Activated T-helper 1 cell treated with Interleukin-2 at 50 U/mL for 16 hours (primary cell): ENCODE data around the gene ANK3.

Experiments
- DNase-seq: peaks from one replicate; pipeline ENCODE4 v3.0.0-alpha.2; 2020; ENCODE audit warnings: low read depth

Gene ANK3

GRCh38 chr10:60172363-60172990 is 217.2 kb downstream of the ANK3 start:
- no peak for DNase-seq

- no peak for DNase-seq
These were observed 218.2 kb downstream of the ANK3 start for GRCh38 chr10:60171436-60172013.

DNA sequence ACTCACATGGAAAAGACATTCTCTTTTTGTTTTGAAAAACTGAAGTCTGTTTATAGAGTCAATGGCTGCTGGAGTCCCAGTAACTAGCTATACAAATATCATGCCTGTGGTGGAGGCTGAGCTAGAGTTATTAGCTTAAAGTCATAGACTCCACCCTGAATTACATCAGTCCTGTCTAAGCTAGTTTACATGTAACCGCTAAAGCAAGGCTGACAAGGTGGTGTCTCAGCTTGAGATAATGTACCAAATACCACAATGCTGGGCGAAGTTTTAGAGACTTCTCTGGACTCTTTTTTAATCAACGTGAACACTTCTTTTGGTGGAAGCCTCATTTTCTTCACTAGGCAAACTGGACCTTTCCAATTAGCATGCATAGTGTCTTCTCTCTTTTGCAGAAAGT is 219.4 kb downstream of the ANK3 start:
- no peak for DNase-seq

- DNase-seq: no peak
These were observed 220.6 kb downstream of the ANK3 start for GRCh38 chr10:60169111-60169510.

DNA sequence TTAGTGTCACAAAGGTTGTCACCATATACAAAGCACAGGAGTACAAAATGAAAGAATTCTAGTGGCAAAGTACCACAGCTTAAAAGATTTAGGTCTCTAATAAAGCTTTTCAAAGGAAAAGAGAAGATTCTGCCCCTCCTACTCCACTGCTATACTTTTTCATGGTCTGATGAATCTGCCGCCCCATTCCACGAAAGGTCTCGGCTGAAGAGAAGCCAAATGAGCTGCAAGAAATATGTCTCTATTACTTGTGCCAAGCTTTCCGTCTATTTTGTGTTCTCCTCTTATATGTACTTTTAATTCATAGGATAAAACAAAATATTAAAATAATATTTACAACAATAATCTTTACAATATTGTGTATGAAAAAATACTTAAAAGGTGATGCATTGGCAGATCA is 222.6 kb downstream of the ANK3 start:
- DNase-seq: no peak

DNA sequence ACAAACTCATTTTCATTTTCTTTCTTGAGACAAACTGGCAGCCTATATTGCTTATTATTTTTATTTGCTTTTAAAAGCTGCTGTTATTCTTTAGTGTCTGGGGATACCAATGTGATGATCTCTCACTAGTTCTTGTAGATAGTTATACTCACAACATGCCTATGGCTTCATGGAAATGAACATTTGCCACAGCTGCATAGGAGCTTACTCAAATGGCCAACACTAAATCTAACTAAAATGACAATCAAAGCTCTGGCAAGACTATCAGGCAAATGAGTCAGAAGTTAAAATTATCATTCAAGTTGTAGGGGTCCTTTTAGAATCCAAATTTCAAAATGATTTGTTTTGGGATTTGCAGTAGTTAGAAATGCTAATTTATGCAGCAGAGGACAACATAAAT is 225.9 kb downstream of the ANK3 start:
- DNase-seq: no peak

- no peak for DNase-seq
These were observed 227.0 kb downstream of the ANK3 start for GRCh38 chr10:60162631-60163030.

DNA sequence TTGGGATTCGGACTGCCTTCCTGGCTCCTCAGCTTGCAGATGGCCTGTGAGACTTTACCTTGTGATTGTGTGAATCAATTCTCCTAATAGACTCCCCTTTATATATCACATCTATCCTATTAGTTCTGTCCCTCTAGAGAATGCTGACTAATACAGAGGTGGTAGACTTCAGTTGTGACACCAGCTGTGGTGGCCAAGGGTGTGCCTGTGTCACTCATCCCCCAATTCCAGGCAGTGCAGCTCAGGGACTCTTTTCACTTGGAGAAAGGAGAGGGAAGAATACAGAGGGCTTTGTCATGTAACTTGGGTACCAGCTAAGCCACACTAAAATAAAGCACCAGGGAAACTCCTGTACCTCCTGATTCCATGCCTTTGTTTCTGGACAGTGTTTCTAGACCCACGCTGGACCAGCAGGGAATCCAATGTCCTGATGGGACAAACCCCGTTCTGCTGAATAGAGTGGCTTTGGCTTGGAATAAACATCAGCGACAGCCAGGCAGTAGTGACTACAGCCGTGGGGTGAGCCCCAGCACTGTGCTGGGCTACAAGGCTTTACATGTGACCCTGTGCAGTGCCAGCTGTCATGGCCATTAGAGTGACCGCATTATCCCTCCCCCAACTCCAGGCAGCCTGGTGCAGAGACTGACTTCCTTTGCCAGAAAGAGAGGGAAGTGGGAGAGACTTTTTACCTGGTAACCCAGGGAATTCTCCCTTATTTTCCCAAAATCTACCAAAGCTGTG is 233.6 kb downstream of the ANK3 start:
- no peak for DNase-seq

DNA sequence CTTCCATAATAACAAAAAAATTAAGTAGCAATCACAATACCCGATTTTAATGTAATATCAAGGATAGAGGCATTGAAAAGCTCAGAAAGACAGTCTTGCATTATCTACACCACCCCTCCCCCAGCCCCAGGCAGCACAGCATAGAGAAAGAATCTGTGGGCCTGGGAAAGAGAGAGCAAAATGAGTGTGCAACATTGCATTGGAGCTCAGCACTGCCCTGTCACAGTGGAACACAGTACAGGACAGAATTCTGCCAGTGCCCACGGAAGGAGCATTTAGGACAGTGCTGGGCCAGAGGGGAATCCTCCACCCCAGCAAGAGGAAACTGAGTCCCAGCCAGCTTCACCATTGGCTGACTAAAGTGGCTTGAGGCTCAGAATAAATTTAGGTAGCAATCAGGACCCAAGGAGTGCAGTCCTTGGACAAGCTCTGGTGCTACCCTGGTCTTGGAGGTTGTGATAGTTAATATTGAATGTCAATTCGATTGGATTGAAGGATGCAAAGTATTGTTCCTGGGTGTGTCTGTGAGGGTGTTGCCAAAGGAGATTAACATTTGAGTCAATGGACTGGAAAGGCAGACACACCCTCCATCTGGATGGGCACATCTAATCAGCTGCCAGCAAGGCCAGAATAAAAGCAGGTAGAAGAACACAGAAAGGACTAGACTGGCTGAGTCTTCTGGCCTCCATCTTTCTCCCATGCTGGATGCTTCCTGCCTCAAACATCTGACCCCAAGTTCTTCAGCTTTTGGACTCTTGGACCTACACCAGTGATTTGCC is 234.4 kb downstream of the ANK3 start:
- DNase-seq: no peak

GRCh38 chr10:60149003-60149402 is 240.7 kb downstream of the ANK3 start:
- DNase-seq: no peak

DNA sequence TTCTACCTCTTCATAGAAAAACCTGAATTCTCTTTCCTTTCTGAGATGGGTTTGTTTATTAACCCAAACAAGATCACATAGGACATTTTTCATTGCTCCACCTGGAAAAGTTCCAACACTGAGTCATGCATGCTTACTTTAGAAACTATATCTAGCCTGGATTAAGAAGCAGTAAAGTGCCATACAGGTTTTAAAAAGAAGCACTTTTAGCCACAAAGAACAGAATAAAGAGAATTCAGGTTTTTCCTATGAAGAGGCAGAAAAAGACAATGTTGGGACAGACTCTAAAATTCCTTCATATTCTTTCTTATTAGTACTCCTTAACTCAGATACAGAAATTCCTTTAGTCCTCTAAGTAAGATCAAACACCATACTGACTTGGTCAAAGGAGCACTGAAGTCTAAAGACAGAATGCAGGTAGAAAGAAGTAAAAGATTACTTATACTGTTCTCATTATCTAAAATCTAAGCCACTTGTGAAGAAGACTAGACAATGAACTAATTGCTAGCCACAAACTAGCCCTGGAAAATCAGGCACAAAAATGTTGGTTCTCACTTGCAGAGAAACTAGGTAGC is 241.3 kb downstream of the ANK3 start:
- no peak for DNase-seq

- DNase-seq: no peak
These were observed 242.0 kb downstream of the ANK3 start for GRCh38 chr10:60147576-60148265.

- DNase-seq: no peak
These were observed 242.7 kb downstream of the ANK3 start for GRCh38 chr10:60147025-60147424.

DNA sequence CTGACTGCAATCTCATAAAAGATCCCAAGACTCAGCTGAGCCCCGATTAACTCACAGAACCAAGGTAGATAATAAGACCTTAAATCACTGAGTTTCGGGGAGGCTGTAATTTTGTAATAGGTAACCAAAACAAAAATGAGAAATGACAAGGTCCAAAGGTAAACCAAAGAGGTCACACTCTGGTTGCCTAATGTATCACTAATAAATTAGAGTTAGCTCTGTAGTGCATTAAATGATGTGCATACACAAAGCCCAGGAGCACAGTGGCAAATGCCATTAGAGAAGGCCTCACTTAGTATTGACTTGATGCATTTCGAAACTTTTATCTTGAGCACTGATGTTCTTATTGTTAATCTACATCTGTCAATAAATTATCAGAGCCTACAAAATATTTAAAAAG is 245.6 kb downstream of the ANK3 start:
- DNase-seq: no peak

GRCh38 chr10:60142736-60143135 is 246.9 kb downstream of the ANK3 start:
- no peak for DNase-seq

- no peak for DNase-seq
These were observed 247.6 kb downstream of the ANK3 start for GRCh38 chr10:60141896-60142559.

DNA sequence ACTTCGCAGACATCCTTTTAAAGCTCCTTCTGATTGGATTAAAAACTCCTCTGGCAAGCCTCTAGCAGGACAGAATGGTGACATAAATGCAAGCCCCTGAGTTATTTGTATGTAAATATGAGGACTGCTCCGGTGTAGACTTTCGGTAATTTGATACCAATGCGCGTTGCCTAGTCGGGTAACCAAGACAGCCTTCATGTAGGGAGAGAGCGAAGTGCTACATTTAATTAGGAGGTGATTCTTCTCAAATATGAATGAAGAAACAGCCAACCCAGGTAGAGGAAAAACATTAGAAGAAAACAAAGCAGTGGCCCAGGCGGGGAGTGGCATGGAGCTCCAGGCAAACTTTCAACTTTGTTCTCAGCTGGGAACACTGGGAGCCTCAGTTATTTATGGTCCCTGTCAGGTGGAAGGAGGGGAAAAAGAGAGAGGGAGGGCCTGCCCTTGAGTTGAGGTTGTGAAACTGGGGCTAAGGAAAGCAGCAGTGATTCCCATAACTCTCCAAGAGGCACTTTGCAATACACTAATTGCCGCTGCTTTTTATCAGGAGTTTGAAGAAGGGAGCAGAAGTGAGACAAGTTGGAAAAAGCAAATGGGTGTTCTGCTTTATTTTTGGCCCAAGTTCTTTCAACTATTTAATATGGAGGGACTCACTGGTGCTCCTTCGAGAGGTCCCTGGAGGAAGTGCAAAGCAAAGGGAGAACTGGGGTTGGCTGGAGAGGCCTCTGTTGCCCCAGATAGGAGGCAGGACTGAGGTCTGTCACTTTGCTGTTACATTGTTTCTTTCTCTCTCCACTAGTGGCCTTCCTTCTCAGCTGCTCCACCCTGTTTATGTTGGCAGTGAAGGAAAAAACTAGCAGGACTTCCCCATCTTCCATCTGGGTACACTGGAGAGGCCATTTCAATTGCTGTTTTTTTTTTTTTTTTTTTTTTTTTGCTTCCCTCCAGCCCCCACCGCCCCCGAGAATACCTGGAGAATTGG is 248.7 kb downstream of the ANK3 start:
- DNase-seq: no peak

DNA sequence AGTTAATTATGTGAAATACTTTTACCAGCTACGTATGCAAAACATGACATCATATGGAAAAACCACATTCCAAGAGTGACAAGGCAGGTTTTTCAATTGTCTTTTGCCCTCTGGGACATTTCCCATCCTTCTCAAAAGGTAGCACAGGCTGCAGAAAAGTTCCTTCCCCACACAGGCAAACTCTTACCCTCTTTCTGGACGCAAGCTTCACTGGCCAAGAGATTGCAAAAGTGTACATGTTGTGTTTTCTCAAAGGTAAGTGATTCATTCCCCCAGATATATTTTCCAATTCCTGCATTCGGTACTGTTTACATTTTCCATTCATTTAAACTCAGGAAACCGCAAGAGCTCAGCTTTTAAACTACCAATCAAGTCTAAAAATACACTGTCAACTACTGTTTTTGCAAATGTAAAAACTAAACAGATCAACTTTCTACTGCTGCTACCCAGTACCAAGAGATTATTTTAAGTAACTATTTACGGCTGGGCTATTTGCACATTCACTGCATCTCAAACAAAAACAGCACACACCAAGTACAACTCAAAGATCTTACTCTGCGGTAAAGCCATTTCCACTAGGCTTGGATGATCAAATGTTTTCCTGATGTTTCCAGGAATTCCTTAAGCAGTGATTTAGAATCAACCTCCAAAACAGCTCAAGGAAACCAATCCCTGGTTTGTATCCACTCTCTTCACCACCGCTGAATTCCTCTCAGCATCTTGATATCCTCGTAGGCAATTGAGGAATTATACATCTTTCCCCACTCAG is 249.7 kb downstream of the ANK3 start:
- no peak for DNase-seq

GRCh38 chr10:60139290-60139689 is 250.4 kb downstream of the ANK3 start:
- no peak for DNase-seq
